HG03442 (cell line): Measurements from ENCODE around the gene IFI44L.

Experiments
- ATAC-seq: cut with Tn5 transposase; IDR thresholded peaks from one replicate; pipeline ENCODE4 v1.9.1; 2021; ENCODE audit warnings: mild to moderate bottlenecking, moderate library complexity; ENCODE audit not compliant: unreplicated experiment

IFI44L gene

GRCh38 chr1:78687315-78687714 lies 67.1 kb downstream of the IFI44L start:
- ATAC-seq = no peak

DNA sequence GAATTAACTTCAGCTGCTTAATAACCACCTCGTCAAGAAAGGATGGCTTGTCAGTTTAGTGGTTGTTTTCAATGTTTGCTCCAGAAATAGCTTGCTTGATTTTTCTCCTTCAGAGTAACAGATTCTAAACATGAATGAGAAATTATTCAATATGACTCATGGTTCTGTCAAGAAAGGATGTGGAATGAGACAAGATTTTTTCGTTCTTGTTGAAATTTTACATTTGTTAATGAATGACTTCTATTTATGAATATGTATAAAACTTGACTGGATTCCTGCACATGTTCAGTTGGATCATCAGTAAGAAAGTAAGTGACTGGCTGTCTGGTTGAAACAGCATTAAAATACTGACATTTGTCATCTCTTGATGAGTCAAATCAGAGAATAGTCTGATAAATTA lies 67.7 kb downstream of the IFI44L start:
- ATAC-seq = no peak

DNA sequence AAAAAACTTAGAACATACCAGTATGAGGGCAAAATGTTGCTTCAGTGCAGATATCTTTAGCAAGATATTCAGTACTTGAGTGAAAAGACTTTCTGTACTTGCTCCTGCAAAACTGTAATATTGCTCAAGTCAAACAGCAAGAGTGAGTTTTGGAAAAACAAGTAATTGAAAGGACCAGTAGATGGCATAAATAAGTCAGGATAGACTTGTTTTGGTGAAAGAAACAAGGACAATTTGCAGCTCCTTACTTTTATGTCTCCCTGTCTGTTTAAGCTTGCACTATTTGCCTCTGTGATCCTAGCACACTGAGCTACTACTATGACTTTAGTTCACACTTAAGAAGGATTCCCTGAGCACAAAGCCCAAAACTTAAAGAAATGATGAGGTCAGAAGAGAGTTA lies 68.4 kb downstream of the IFI44L start:
- no peak for ATAC-seq

- ATAC-seq = no peak
Observed at GRCh38 chr1:78690516-78690915, 70.3 kb downstream of the IFI44L start.

DNA sequence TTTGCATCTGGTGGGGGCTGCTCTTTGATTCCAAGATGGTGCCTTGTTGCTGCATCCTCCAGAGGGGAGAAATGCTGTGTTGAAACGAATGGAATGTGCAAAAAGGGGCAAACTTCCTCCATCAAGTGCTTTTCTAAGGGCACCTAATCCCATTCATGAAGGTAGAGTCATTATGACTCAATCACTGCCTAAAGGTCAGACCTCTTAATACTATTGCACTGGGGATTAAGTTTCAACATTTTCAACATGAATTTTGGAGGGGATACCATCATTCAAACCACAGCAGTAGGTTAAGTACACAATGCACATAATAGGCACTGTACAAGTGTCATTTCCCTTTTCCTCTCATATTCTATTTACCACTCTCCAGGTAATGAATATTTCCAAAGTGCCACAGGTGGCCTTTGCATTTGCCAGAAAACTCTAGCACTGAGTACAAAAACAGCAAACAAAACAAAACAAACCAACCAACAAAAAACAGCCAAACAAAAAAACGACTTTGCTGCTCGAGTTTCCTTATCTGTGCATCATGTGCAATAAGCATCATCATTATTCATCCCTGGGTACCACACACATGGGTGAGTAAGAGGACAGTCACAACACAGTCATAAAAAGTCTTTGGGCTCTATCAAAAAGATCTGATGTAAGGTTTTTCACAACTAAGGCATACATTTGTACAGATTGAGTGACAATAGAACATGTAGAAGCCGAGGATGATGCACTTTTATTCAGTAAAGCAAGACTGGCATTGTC lies 71.9 kb downstream of the IFI44L start:
- ATAC-seq = no peak
